ENCODE measurements around the gene CBX7.

Gene CBX7

DNA sequence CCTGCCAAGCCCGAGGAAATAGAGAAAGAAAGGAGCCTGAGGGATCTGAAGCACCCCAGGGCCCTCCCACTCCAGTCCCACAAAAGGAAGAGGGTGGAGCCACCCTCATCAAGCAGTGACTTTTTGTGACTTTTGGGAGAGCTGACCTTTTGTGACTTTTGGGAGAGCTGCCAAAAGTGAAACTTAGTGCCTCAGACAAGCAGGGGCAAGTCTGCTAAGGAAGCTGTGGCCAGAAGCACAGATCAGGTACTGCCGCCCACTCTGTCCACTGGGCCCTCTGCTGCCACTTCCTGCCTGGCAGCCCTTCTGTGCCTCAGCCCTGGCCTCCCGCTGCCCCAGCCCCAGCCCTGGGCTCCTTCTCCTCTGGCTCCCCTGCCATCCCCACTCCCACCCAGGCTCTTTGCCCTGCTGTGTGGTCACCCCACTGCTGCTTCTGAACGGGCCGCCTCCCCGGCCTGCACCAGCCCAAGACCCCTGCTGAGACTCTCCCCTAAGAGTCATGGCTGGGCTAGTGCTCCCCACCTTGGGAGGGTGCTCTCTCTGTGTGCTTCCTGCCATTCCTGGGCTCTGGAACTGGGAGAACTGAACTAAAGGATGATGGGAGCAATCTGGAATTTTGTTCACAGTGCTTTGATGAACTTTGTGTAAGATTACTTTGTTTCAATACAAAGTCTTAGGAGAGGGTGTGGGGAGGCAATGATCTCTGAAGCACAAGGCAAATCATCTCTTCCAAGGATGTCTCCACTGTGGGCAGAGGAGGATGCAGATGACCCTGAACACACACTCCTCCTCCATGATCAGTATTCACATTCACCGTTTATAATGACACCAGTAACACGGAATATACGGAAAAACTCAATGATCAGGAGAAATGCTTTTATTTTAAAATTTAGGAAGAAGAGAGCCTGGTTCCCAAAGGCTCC is 55.1 kb downstream of the CBX7 start, which contains the start of gene APOBEC3H:
Gene APOBEC3H, plus strand, starts transcription at position 147 of the 923 bp plus-strand sequence. CDS start 3,035 bp downstream, outside the sequence.
- 87 to 89% methylated on average over 4 to 5 of the region's 9 CpGs for WGBS, 2 experiments (ENCODE audit: insufficient coverage in 2 of 2)
- Histone ChIP-seq H3K36me3 (ENCODE audit: control insufficient read depth, insufficient read depth, low read length) (no peaks in the 10 kb centered on the region), H3K27ac (ENCODE audit: low read depth, low read length, severe bottlenecking) (no peak within 1 kb of the TSS), H3K4me3 (ENCODE audit: extremely low read depth, insufficient read depth, low read length, poor library complexity, severe bottlenecking) (no peak within 1 kb of the TSS), H3K4me1 (ENCODE audit: control insufficient read depth, insufficient read depth, low read length, poor library complexity, severe bottlenecking) (peaks cover 7% of the 10 kb centered on the region), H3K9me3 (ENCODE audit: control insufficient read depth, low read length) (no peaks in the 10 kb centered on the region)

GRCh38 chr22:39095971-39096370 is 56.5 kb downstream of the CBX7 start:
- peaks cover 7% of the 10 kb centered on the region for H3K4me1 ChIP-seq (ENCODE audit: control insufficient read depth, insufficient read depth, low read length, poor library complexity, severe bottlenecking)
- no peaks in the 10 kb centered on the region for H3K9me3 ChIP-seq (ENCODE audit: control insufficient read depth, low read length)
- whole genome bisulfite sequencing, 2 experiments (ENCODE audit: insufficient coverage in 2 of 2), result 92 to 93% methylated on average over 2 of the region's 3 CpGs
- no peaks in the 10 kb centered on the region for H3K36me3 ChIP-seq (ENCODE audit: control insufficient read depth, insufficient read depth, low read length)
- no peak overlapping the region for H3K27ac ChIP-seq (ENCODE audit: low read depth, low read length, severe bottlenecking)
- no peak overlapping the region for H3K4me3 ChIP-seq (ENCODE audit: extremely low read depth, insufficient read depth, low read length, poor library complexity, severe bottlenecking)

DNA sequence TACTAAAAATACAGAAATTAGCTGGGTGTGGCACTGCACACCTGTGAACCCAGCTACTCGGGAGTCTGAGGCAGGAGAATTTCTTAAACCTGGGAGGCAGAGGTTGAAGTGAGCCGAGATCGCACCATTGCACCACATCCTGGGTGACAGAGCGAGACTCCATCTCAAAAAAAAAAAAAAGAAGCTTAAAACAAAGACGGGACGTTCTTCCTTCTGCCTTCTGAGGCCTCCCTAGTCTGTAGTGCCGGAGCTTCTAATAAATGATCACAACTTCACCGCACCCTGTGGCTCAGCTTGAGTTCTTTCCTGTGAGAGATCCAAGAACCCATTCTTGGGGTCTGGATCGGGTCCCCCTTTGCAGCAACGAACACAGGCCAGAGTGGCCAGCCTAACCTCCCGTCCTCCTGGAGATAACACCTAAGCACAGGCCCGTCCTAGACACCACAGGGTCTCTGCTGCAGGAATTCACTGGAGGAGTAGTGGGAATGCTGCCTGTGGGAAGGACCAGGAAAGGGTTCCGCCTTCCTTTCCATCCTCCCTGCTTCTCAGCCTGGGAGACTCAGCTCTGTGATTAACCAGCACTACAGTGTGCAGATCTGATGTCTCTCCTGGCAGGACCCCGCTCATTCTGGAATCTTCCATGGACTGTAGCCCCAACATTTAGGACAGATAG is 57.6 kb downstream of the CBX7 start:
- H3K36me3 ChIP-seq (ENCODE audit: control insufficient read depth, insufficient read depth, low read length), result no peaks in the 10 kb centered on the region
- H3K4me1 ChIP-seq (ENCODE audit: control insufficient read depth, insufficient read depth, low read length, poor library complexity, severe bottlenecking), result peaks cover 7% of the 10 kb centered on the region
- 88 to 90% methylated on average over 8 to 12 of the region's 14 CpGs for WGBS, 2 experiments (ENCODE audit: insufficient coverage in 2 of 2)
- no peak overlapping the region for H3K27ac ChIP-seq (ENCODE audit: low read depth, low read length, severe bottlenecking)
- no peaks in the 10 kb centered on the region for H3K9me3 ChIP-seq (ENCODE audit: control insufficient read depth, low read length)
- H3K4me3 ChIP-seq (ENCODE audit: extremely low read depth, insufficient read depth, low read length, poor library complexity, severe bottlenecking), result no peak overlapping the region

DNA sequence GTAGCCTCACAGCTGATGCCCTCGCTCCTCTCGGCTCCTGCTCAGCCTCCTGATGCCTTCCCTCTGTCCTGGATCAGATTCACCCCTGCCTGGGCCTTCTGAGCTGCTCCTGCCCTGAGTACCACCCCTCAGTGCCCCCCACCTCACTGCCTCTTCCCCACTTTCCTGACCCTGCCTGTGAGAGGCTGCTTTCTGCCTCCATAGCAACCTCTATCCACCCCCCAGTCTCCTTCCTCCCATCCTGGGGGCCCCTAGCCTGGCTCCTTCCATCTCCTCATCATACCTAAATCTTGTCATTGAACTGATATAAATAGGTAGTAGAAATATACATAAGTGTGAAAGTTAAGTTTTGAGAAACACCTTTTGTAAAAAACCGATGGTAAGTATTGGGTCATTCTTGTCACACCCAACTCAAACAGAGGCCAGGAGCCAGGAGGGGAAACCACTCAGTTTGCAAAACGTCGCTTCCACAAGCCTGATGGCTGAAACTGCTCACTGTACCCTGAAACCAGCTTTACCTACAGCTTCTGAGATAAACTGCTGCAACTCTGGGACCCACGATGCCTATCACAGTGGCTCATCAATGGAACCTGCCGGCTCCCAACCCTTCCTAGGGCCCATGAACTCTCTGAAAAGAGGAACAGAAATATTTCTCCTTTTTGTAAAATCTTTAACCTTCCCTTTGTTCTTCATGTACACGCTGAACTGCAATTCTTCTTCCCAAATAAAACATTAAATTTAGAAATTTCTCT is 60.2 kb downstream of the CBX7 start:
- H3K27ac ChIP-seq (ENCODE audit: low read depth, low read length, severe bottlenecking), result no peak overlapping the region
- peaks cover 4% of the 10 kb centered on the region for H3K4me1 ChIP-seq (ENCODE audit: control insufficient read depth, insufficient read depth, low read length, poor library complexity, severe bottlenecking)
- no peaks in the 10 kb centered on the region for H3K36me3 ChIP-seq (ENCODE audit: control insufficient read depth, insufficient read depth, low read length)
- H3K9me3 ChIP-seq (ENCODE audit: control insufficient read depth, low read length), result no peaks in the 10 kb centered on the region
- 80 to 89% methylated on average over 7 to 8 of the region's 8 CpGs for WGBS, 2 experiments (ENCODE audit: insufficient coverage in 2 of 2)
- H3K4me3 ChIP-seq (ENCODE audit: extremely low read depth, insufficient read depth, low read length, poor library complexity, severe bottlenecking), result no peak overlapping the region

GRCh38 chr22:39091126-39092081 is 61.1 kb downstream of the CBX7 start:
- WGBS, 2 experiments (ENCODE audit: insufficient coverage in 2 of 2), result 88 to 91% methylated on average over 15 to 19 of the region's 23 CpGs
- H3K4me3 ChIP-seq (ENCODE audit: extremely low read depth, insufficient read depth, low read length, poor library complexity, severe bottlenecking), result no peak overlapping the region
- H3K9me3 ChIP-seq (ENCODE audit: control insufficient read depth, low read length), result no peaks in the 10 kb centered on the region
- H3K27ac ChIP-seq (ENCODE audit: low read depth, low read length, severe bottlenecking), result no peak overlapping the region
- H3K4me1 ChIP-seq (ENCODE audit: control insufficient read depth, insufficient read depth, low read length, poor library complexity, severe bottlenecking), result no peaks in the 10 kb centered on the region
- H3K36me3 ChIP-seq (ENCODE audit: control insufficient read depth, insufficient read depth, low read length), result no peaks in the 10 kb centered on the region

- Histone ChIP-seq H3K4me3 (ENCODE audit: extremely low read depth, insufficient read depth, low read length, poor library complexity, severe bottlenecking) (no peak overlapping the region), H3K27ac (ENCODE audit: low read depth, low read length, severe bottlenecking) (no peak overlapping the region), H3K36me3 (ENCODE audit: control insufficient read depth, insufficient read depth, low read length) (no peaks in the 10 kb centered on the region), H3K4me1 (ENCODE audit: control insufficient read depth, insufficient read depth, low read length, poor library complexity, severe bottlenecking) (no peaks in the 10 kb centered on the region), H3K9me3 (ENCODE audit: control insufficient read depth, low read length) (no peaks in the 10 kb centered on the region)
- 93 to 98% methylated on average over 12 to 14 of the region's 15 CpGs for WGBS, 2 experiments (ENCODE audit: insufficient coverage in 2 of 2)
These were observed 61.9 kb downstream of the CBX7 start for GRCh38 chr22:39090426-39091064.

DNA sequence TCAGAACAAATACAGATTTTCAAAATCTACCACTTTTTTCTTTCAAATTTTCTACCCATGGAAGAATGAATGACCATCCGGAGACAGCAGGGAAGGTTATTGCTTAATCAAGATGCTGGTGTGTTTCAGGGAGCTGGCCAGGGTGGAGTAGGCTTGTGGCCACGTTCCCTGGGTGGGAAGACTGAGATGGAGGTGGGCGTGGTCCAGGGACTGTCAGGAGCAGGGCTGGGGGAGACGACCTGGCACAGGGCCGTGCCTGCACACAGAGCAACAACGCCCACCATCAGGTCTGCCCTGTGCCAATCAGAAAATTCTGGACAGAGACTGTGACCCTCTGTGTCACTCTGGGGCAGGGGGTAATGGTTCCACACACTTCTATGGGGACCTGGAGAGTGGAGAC is 62.6 kb downstream of the CBX7 start:
- Histone ChIP-seq H3K27ac (ENCODE audit: low read depth, low read length, severe bottlenecking) (no peak overlapping the region), H3K9me3 (ENCODE audit: control insufficient read depth, low read length) (no peaks in the 10 kb centered on the region), H3K4me3 (ENCODE audit: extremely low read depth, insufficient read depth, low read length, poor library complexity, severe bottlenecking) (no peak overlapping the region), H3K4me1 (ENCODE audit: control insufficient read depth, insufficient read depth, low read length, poor library complexity, severe bottlenecking) (no peaks in the 10 kb centered on the region), H3K36me3 (ENCODE audit: control insufficient read depth, insufficient read depth, low read length) (no peaks in the 10 kb centered on the region)
- 90 to 96% methylated on average over 6 of the region's 6 CpGs for WGBS, 2 experiments (ENCODE audit: insufficient coverage in 2 of 2)

- Histone ChIP-seq H3K27ac (ENCODE audit: low read depth, low read length, severe bottlenecking) (no peak overlapping the region), H3K9me3 (ENCODE audit: control insufficient read depth, low read length) (no peaks in the 10 kb centered on the region), H3K4me3 (ENCODE audit: extremely low read depth, insufficient read depth, low read length, poor library complexity, severe bottlenecking) (no peak overlapping the region), H3K36me3 (ENCODE audit: control insufficient read depth, insufficient read depth, low read length) (no peaks in the 10 kb centered on the region), H3K4me1 (ENCODE audit: control insufficient read depth, insufficient read depth, low read length, poor library complexity, severe bottlenecking) (no peaks in the 10 kb centered on the region)
- WGBS, 2 experiments (ENCODE audit: insufficient coverage in 2 of 2), result 89 to 93% methylated on average over 3 to 5 of the region's 5 CpGs
These were observed 63.8 kb downstream of the CBX7 start for GRCh38 chr22:39088685-39089032.

DNA sequence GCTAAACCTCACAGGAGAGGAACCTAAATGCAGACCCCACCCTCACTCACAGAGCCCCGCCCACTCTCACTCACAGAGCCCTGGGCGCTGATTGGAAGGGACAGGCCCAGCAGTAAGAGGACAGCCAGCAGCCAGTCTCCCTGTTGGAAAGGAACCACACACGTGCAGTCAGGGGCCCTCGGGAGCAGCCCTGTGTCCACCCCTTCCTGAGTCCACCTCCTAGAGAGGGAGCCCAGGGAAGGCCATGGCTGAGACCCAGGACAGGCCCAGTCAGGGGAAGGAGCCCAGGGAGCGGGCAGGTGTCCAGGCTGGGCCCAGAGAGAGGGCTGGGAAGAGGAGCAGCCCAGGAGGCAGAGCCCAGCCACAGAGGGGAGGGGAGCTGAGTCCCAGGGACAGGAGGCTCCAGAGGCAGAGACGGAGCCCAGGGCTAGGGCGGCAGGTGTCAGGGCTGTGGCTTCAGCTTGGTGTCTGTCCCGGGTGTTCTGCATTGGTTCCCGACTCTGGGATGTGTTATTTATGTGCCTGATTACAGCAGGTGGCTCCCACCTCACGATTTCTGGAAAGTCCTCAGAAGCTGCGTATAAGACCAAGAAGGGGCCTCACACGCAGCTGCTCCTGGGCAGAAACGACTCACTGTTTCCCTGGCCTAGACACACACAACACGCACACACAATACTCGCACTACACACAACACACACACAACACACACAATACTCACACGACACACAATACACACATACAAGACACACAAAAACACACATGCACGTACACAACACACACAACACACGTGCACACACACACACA is 64.4 kb downstream of the CBX7 start:
- Histone ChIP-seq H3K4me3 (ENCODE audit: extremely low read depth, insufficient read depth, low read length, poor library complexity, severe bottlenecking) (no peak overlapping the region), H3K9me3 (ENCODE audit: control insufficient read depth, low read length) (no peaks in the 10 kb centered on the region), H3K4me1 (ENCODE audit: control insufficient read depth, insufficient read depth, low read length, poor library complexity, severe bottlenecking) (no peaks in the 10 kb centered on the region), H3K27ac (ENCODE audit: low read depth, low read length, severe bottlenecking) (no peak overlapping the region), H3K36me3 (ENCODE audit: control insufficient read depth, insufficient read depth, low read length) (no peaks in the 10 kb centered on the region)
- 64 to 74% methylated on average over 14 of the region's 18 CpGs for WGBS, 2 experiments (ENCODE audit: insufficient coverage in 2 of 2)

Measured in mesodermal cell (in vitro differentiated cells).